H9 (cell line): ENCODE data around the gene SLC25A25. TPM values are rescaled to one million over a fixed set of nuclear protein-coding genes. Genes with fewer than 3 reads are reported as not detected.
A peak's percentile ranks its signal among the peaks of the same experiment; 100 is the strongest.

Source experiments
- DNase-seq: peaks from one replicate; pipeline ENCODE4 v3.0.0-alpha.2; 2017
- H2AFZ ChIP-seq: one replicate; pipeline ENCODE4 v1.6.1; 2013; ENCODE audit warnings: mild to moderate bottlenecking, low read length, control low read depth, moderate library complexity
- H2AK5ac ChIP-seq: 2 replicates; pipeline ENCODE4 v1.6.1; 2013; ENCODE audit warnings: low read length, control low read depth, mixed read lengths; ENCODE audit not compliant: insufficient read length
- H2BK120ac ChIP-seq: one replicate; pipeline ENCODE4 v1.6.1; 2013; ENCODE audit warnings: low read depth, mild to moderate bottlenecking, low read length, control low read depth, inconsistent platforms; ENCODE audit not compliant: poor library complexity, severe bottlenecking
- H2BK12ac ChIP-seq: 2 replicates; pipeline ENCODE4 v1.6.1; 2013; ENCODE audit warnings: low read length, control low read depth, mixed read lengths, low read depth; ENCODE audit not compliant: insufficient read length
- H2BK15ac ChIP-seq: 2 replicates; pipeline ENCODE4 v1.6.1; 2013; ENCODE audit warnings: low read depth, low read length, control low read depth
- H2BK20ac ChIP-seq: one replicate; pipeline ENCODE4 v1.6.1; 2013; ENCODE audit warnings: low read depth, mild to moderate bottlenecking, low read length, control low read depth, inconsistent platforms; ENCODE audit not compliant: poor library complexity, severe bottlenecking
- H2BK5ac ChIP-seq: 2 replicates; pipeline ENCODE4 v1.6.1; 2013; ENCODE audit warnings: low read length, control low read depth, mixed read lengths; ENCODE audit not compliant: insufficient read length
- H3K14ac ChIP-seq: 2 replicates; pipeline ENCODE4 v1.6.1; 2013; ENCODE audit warnings: low read length, control low read depth; ENCODE audit not compliant: insufficient read depth
- H3K18ac ChIP-seq: 2 replicates; pipeline ENCODE4 v1.6.1; 2013; ENCODE audit warnings: low read depth, mild to moderate bottlenecking, mixed read lengths, low read length, control low read depth; ENCODE audit not compliant: insufficient read length
- H3K23ac ChIP-seq: 2 replicates; pipeline ENCODE4 v1.6.1; 2013; ENCODE audit warnings: low read length, control low read depth, mixed read lengths, low read depth; ENCODE audit not compliant: insufficient read length
- H3K23me2 ChIP-seq: 2 replicates; pipeline ENCODE4 v1.6.1; 2013; ENCODE audit warnings: low read depth, mild to moderate bottlenecking, mixed read lengths, low read length, control low read depth; ENCODE audit not compliant: insufficient read length, poor library complexity, severe bottlenecking
- H3K27ac ChIP-seq: 2 replicates; pipeline ENCODE4 v1.5.1; 2013; ENCODE audit warnings: low read length, control low read depth, mixed read lengths, low read depth; ENCODE audit not compliant: insufficient read length
- H3K27me3 ChIP-seq: 2 replicates; pipeline ENCODE4 v1.6.1; 2013; ENCODE audit warnings: low read length, control low read depth, inconsistent platforms; ENCODE audit not compliant: insufficient read depth
- H3K4ac ChIP-seq: 2 replicates; pipeline ENCODE4 v1.6.1; 2013; ENCODE audit warnings: low read depth, mild to moderate bottlenecking, control low read depth, inconsistent platforms, low read length, moderate library complexity
- H3K4me1 ChIP-seq: 2 replicates; pipeline ENCODE4 v1.6.1; 2013; ENCODE audit warnings: low read length, control low read depth, inconsistent platforms; ENCODE audit not compliant: insufficient read depth
- H3K4me2 ChIP-seq: 2 replicates; pipeline ENCODE4 v1.6.1; 2013; ENCODE audit warnings: low read length, control low read depth, mixed read lengths; ENCODE audit not compliant: insufficient read length, insufficient read depth
- H3K56ac ChIP-seq: 2 replicates; pipeline ENCODE4 v1.6.1; 2013; ENCODE audit warnings: low read depth, mild to moderate bottlenecking, mixed read lengths, low read length, control low read depth; ENCODE audit not compliant: insufficient read length
- H3K79me1 ChIP-seq: 2 replicates; pipeline ENCODE4 v1.6.1; 2013; ENCODE audit warnings: low read depth, mild to moderate bottlenecking, moderate library complexity, low read length, control low read depth, inconsistent platforms; ENCODE audit not compliant: insufficient read depth, poor library complexity, severe bottlenecking
- H3K79me2 ChIP-seq: 2 replicates; pipeline ENCODE4 v1.6.1; 2013; ENCODE audit warnings: low read length, control low read depth, inconsistent platforms; ENCODE audit not compliant: insufficient read depth
- H3K9ac ChIP-seq: 2 replicates; pipeline ENCODE4 v1.6.1; 2013; ENCODE audit warnings: low read length, control low read depth, mixed read lengths; ENCODE audit not compliant: insufficient read length; ENCODE audit errors: extremely low read depth
- H3K9me3 ChIP-seq: one replicate; pipeline ENCODE4 v1.6.1; 2013; ENCODE audit warnings: low read depth, low read length, inconsistent platforms; ENCODE audit not compliant: control insufficient read depth
- H3T11ph ChIP-seq: one replicate; pipeline ENCODE4 v1.6.1; 2013; ENCODE audit warnings: mild to moderate bottlenecking, low read length, control low read depth, inconsistent platforms
- H4K20me1 ChIP-seq: one replicate; pipeline ENCODE4 v1.6.1; 2013; ENCODE audit not compliant: control insufficient read depth, insufficient read length, insufficient read depth
- H4K5ac ChIP-seq: 2 replicates; pipeline ENCODE4 v1.6.1; 2013; ENCODE audit warnings: low read depth, mild to moderate bottlenecking, mixed read lengths, low read length, control low read depth; ENCODE audit not compliant: insufficient read length
- H4K8ac ChIP-seq: replicated peaks from 2 replicates; pipeline ENCODE4 v1.6.1; 2013; ENCODE audit warnings: low read length, control low read depth, mixed read lengths, low read depth; ENCODE audit not compliant: insufficient read length
- H4K91ac ChIP-seq: 2 replicates; pipeline ENCODE4 v1.6.1; 2013; ENCODE audit warnings: low read depth, mild to moderate bottlenecking, moderate library complexity, mixed read lengths, low read length, control low read depth; ENCODE audit not compliant: insufficient read length
- H3K27ac Mint-ChIP-seq, 3 experiments: 2 replicates in 2 of 3; 3 replicates in 1 of 3; pipeline ENCODE4 v1.8.0; 2020 to 2021; ENCODE audit warnings: mixed read lengths in 3 of 3, mild to moderate bottlenecking in 1 of 3, moderate library complexity in 1 of 3
- H3K27me3 Mint-ChIP-seq: 2 replicates; pipeline ENCODE4 v1.8.0; 2021; ENCODE audit warnings: low read depth, mild to moderate bottlenecking, moderate library complexity, mixed read lengths
- H3K36me3 Mint-ChIP-seq, 3 experiments: 2 replicates in 2 of 3; 3 replicates in 1 of 3; pipeline ENCODE4 v1.8.0; 2020 to 2021; ENCODE audit warnings: low read depth in 3 of 3, mixed read lengths in 3 of 3; ENCODE audit not compliant: insufficient read depth in 1 of 3
- H3K4me1 Mint-ChIP-seq, 2 experiments: 2 replicates each; pipeline ENCODE4 v1.8.0; 2020; ENCODE audit warnings: mixed read lengths in 2 of 2
- H3K4me3 Mint-ChIP-seq, 2 experiments: 2 replicates in 1 of 2; 3 replicates in 1 of 2; pipeline ENCODE4 v1.8.0; 2020 to 2021; ENCODE audit warnings: mild to moderate bottlenecking in 2 of 2, mixed read lengths in 2 of 2, moderate library complexity in 1 of 2
- H3K9me3 Mint-ChIP-seq, 2 experiments: 2 replicates in 1 of 2; 3 replicates in 1 of 2; pipeline ENCODE4 v1.8.0; 2020; ENCODE audit warnings: mild to moderate bottlenecking in 2 of 2, mixed read lengths in 2 of 2, moderate library complexity in 1 of 2
- WGBS: extraction: QIAGEN DNeasy Blood & Tissue Kit; methylation state at CpG from one replicate; pipeline ENCODE4 v1.1.7; 2013; ENCODE audit warnings: missing lambda C conversion rate, low lambda C conversion rate, mixed read lengths; ENCODE audit not compliant: insufficient read length; ENCODE audit errors: extremely low coverage; 5-methylcytosine and 5-hydroxymethylcytosine counted together
- total RNA-seq: library from RNA; stranded (reverse); gene quantifications from 2 replicates; pipeline ENCODE4 v1.2.1, GENCODE V29; 2021
- TF ChIP-seq, protein P1 (sequence below): fragments of 200-600 bp; sonication (generic); conservative IDR thresholded peaks from 3 replicates; pipeline ENCODE4 v1.8.0; 2021; ENCODE audit warnings: antibody characterized with exemption, mild to moderate bottlenecking

SLC25A25 gene
- total RNA-seq, 1 experiment from 2014 or later = 16.9 TPM

- Mint-ChIP-seq H3K36me3 (peaks cover 5 to 17% (median 9%) of the 10 kb centered on the region in 3 experiments), H3K4me1 (peaks cover 24 to 27% of the 10 kb centered on the region in 2 experiments), H3K27ac (peak overlapping the region in 1 of 3 experiments; percentile 6; a peak in 1 of 7 replicates), H3K9me3 (no peaks in the 10 kb centered on the region; a peak in 1 of 5 replicates), H3K4me3 (no peak overlapping the region), H3K27me3 (no peaks in the 10 kb centered on the region)
- Histone ChIP-seq H3K4me1 (no peaks in the 10 kb centered on the region), H3T11ph (no peak overlapping the region), H3K9me3 (no peaks in the 10 kb centered on the region), H3K27me3 (no peaks in the 10 kb centered on the region), H3K23ac (no peak overlapping the region), H2BK15ac (no peak overlapping the region), H2AK5ac (no peak overlapping the region), H4K20me1 (no peaks in the 10 kb centered on the region), H3K4me2 (no peak overlapping the region), H3K18ac (no peak overlapping the region), H2AFZ (no peak overlapping the region), H4K5ac (no peak overlapping the region), H2BK12ac (no peak overlapping the region), H3K79me2 (no peaks in the 10 kb centered on the region), H2BK20ac (no peak overlapping the region), H3K4ac (no peak overlapping the region), H3K56ac (no peak overlapping the region), H3K27ac (no peak overlapping the region), H4K91ac (no peak overlapping the region), H3K23me2 (no peaks in the 10 kb centered on the region), H3K14ac (no peak overlapping the region; the same call in 1 of the 2 replicates), H3K79me1 (no peaks in the 10 kb centered on the region), H2BK5ac (no peak overlapping the region), H3K9ac (no peak overlapping the region), H2BK120ac (no peak overlapping the region), H4K8ac (no peak overlapping the region)
- no CpG with 5 or more reads among the region's 13 CpGs for WGBS
- TF ChIP-seq, protein P1, sequence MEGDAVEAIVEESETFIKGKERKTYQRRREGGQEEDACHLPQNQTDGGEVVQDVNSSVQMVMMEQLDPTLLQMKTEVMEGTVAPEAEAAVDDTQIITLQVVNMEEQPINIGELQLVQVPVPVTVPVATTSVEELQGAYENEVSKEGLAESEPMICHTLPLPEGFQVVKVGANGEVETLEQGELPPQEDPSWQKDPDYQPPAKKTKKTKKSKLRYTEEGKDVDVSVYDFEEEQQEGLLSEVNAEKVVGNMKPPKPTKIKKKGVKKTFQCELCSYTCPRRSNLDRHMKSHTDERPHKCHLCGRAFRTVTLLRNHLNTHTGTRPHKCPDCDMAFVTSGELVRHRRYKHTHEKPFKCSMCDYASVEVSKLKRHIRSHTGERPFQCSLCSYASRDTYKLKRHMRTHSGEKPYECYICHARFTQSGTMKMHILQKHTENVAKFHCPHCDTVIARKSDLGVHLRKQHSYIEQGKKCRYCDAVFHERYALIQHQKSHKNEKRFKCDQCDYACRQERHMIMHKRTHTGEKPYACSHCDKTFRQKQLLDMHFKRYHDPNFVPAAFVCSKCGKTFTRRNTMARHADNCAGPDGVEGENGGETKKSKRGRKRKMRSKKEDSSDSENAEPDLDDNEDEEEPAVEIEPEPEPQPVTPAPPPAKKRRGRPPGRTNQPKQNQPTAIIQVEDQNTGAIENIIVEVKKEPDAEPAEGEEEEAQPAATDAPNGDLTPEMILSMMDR = no peak
- DNase-seq = no peak
These were observed 6.6 kb upstream of the SLC25A25 start for GRCh38 chr9:128061275-128061960.
